PFSK-1 (cell line): Measurements from ENCODE around the gene SULT1B1.

Experiments used
- FOXP2 ChIP-seq: optimal IDR thresholded peaks from 2 replicates; pipeline ENCODE3; 2011; ENCODE audit warnings: borderline replicate concordance, control low read depth, inconsistent platforms; ENCODE audit not compliant: insufficient read depth; ENCODE audit errors: extremely low read length, extremely low read depth
- POLR2AphosphoS5 ChIP-seq: IDR thresholded peaks from 2 replicates; pipeline ENCODE4 v1.6.1; 2012; ENCODE audit warnings: low read depth, mild to moderate bottlenecking, control low read depth, low read length, moderate library complexity
- SIN3A ChIP-seq: IDR thresholded peaks from 2 replicates; pipeline ENCODE4 v1.6.1; 2012; ENCODE audit warnings: mild to moderate bottlenecking, low read length, moderate library complexity, borderline replicate concordance; ENCODE audit not compliant: insufficient read depth
- TAF1 ChIP-seq: IDR thresholded peaks from 2 replicates; pipeline ENCODE4 v1.6.1; 2012; ENCODE audit warnings: low read length, control low read depth, borderline replicate concordance; ENCODE audit not compliant: insufficient read depth
- TF ChIP-seq, protein P1 (sequence below), 2 experiments: IDR thresholded peaks; 2 replicates each; pipeline versions ENCODE4 v1.6.1 to v1.8.0; 2011 to 2012; ENCODE audit warnings: low read depth in 2 of 2, low read length in 2 of 2, control low read depth in 1 of 2, inconsistent platforms in 1 of 2, mild to moderate bottlenecking in 1 of 2, moderate library complexity in 1 of 2; ENCODE audit not compliant: insufficient read depth in 1 of 2

Gene SULT1B1

GRCh38 chr4:69753686-69754085 is 6.7 kb downstream of the SULT1B1 start:
- TF ChIP-seq FOXP2 (no peak), SIN3A (no peak), POLR2AphosphoS5 (no peak), TAF1 (no peak)

GRCh38 chr4:69750346-69750745 is 10.1 kb downstream of the SULT1B1 start:
- TF ChIP-seq SIN3A (no peak), FOXP2 (no peak), TAF1 (no peak), POLR2AphosphoS5 (no peak)
- TF ChIP-seq, protein P1, sequence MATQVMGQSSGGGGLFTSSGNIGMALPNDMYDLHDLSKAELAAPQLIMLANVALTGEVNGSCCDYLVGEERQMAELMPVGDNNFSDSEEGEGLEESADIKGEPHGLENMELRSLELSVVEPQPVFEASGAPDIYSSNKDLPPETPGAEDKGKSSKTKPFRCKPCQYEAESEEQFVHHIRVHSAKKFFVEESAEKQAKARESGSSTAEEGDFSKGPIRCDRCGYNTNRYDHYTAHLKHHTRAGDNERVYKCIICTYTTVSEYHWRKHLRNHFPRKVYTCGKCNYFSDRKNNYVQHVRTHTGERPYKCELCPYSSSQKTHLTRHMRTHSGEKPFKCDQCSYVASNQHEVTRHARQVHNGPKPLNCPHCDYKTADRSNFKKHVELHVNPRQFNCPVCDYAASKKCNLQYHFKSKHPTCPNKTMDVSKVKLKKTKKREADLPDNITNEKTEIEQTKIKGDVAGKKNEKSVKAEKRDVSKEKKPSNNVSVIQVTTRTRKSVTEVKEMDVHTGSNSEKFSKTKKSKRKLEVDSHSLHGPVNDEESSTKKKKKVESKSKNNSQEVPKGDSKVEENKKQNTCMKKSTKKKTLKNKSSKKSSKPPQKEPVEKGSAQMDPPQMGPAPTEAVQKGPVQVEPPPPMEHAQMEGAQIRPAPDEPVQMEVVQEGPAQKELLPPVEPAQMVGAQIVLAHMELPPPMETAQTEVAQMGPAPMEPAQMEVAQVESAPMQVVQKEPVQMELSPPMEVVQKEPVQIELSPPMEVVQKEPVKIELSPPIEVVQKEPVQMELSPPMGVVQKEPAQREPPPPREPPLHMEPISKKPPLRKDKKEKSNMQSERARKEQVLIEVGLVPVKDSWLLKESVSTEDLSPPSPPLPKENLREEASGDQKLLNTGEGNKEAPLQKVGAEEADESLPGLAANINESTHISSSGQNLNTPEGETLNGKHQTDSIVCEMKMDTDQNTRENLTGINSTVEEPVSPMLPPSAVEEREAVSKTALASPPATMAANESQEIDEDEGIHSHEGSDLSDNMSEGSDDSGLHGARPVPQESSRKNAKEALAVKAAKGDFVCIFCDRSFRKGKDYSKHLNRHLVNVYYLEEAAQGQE (IDR thresholded peaks at IDR 0.05; ENCODE audit: insufficient read depth in 1 of 2, low read depth in 2 of 2, low read length in 2 of 2) = no peak

DNA sequence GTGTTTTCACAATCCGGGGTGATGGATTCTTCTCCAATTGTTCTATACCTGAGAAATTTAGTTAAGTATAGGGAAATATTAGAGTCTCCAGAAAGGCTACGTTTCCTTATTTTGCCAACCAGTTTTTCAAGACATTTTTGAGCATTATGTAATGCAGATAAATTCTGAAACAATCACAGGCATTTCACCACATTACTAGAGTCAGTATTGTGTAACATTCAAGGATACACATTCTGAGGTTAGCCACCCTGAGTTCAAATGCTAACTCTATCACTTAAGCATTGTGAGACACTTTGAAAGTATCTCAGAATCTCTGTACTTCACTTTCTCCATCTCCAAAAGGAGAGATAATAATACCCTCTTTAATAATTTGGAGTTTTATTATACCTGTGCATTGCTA is 10.6 kb downstream of the SULT1B1 start:
- no peak for TF ChIP-seq FOXP2
- no peak for TF ChIP-seq POLR2AphosphoS5

GRCh38 chr4:69748173-69748572 is 12.2 kb downstream of the SULT1B1 start:
- TF ChIP-seq FOXP2 = no peak
- no peak for TF ChIP-seq TAF1
- TF ChIP-seq, protein P1 (IDR thresholded peaks at IDR 0.05; ENCODE audit: insufficient read depth in 1 of 2, low read depth in 2 of 2, low read length in 2 of 2) = no peak
- TF ChIP-seq POLR2AphosphoS5 = no peak
- no peak for TF ChIP-seq SIN3A

DNA sequence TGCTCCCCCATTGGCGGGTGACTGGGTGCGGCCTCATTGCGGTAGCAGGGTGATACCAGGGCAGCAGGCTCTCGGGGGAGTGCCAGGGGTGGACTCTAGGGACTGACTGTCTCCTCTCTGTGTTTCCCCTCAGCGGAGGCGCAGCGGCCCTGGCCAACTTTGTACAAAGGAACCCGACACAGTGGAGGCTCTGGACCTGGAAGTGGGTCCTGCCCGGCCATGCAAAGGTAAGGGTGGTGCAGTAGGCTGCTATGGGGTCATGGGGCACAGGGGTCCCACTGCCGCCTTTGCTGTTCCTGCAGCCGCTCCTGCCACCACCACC is 16.3 kb downstream of the SULT1B1 start:
- TF ChIP-seq SIN3A = no peak
- TF ChIP-seq FOXP2 = no peak
- no peak for TF ChIP-seq POLR2AphosphoS5
- TF ChIP-seq TAF1 = no peak
- TF ChIP-seq, protein P1 (IDR thresholded peaks at IDR 0.05; ENCODE audit: insufficient read depth in 1 of 2, low read depth in 2 of 2, low read length in 2 of 2) = no peak

DNA sequence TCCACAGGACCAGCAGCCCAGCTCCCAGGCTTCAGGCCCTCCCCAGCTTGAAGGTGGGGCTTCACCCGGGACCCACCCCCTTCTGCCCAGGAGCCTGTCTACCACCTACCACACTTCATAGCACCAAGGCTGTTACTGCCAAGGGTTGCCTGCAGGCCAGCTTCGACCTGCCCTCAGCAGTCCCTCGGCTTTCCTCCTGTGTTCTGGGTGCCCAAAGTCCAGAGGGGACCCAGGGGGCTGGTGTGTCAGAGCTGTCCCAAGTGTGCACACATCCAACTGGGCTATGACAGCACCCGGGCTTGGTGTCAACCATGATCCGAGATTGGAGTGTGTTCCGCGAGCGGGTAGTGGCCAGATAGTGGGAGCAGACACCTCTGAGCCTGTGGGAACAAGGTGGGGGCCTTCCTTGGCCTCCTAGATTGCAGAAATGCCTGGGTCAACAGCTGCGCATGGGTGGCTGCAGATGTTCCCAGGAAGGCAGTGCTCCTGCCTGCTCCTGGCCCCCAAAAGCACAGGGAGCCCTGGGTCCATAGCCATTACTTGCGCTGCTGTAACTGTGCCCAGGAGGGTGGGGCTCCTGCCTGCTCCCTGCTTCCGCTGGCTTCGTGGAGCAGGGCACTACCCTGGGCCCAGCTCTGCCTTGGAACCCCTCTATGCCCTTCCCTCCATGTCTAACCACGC is 16.8 kb downstream of the SULT1B1 start:
- TF ChIP-seq, protein P1 (IDR thresholded peaks at IDR 0.05; ENCODE audit: insufficient read depth in 1 of 2, low read depth in 2 of 2, low read length in 2 of 2) = no peak
- no peak for TF ChIP-seq TAF1
- no peak for TF ChIP-seq POLR2AphosphoS5
- no peak for TF ChIP-seq SIN3A
- TF ChIP-seq FOXP2 = no peak
